NCI-H2029 treated with DMSO at 0.1 percent for 48 hours (cell line): Measurements from ENCODE around the gene RCSD1.

Experiments
- DNase-seq: peaks from one replicate; lab custom pipeline; 2025; lab: John Stamatoyannopoulos, UW

Gene RCSD1

DNA sequence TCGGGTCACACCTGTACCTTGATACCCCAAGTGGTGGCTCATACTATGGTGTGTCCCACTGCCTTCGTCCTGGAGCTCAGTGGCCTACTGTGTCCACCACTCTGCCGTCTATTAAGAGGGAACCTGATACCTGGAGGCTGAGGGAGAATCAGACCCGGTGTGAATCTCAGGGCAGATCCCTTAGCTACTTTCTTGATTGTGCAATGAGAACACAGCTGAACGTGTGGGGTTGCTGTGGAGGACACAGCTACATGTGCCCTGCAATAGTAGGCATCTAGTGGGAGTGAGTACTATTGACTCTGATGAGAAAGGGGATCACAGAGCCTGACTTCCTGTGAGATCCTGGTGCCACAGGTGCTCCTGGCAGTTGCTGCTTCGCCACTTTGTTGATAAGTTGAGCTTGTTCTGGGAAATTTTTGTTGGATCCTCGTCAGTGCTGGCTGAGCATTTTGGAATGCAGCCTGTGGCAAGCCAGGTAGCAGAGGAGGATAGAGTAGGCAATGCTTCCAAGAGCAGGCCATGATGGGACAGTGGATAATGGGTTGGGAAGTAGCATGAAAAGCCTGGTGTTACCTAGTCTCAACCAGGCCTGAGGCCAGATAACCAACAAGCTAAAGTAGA is 63.5 kb downstream of the RCSD1 start:
- no peak for DNase-seq

DNA sequence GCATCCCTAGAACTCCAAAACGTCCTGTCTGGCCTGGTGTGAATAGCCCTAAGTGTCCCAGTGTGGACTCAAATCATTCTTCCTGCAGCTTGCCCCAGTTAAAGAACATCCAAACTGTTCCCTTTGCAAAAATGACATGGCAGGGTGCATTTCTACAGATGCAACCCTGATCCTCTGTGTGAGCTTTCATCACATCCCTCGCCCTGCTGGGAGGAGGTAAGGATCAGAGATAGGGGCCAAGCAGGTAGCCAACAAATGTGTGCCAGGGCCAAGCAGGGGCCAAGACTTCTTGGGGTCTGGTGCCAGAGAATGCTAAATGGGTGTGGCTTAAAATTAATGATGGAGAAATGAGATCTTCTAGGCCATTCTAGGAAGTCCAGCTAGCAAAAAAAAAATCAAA is 64.7 kb downstream of the RCSD1 start:
- DNase-seq: no peak

DNA sequence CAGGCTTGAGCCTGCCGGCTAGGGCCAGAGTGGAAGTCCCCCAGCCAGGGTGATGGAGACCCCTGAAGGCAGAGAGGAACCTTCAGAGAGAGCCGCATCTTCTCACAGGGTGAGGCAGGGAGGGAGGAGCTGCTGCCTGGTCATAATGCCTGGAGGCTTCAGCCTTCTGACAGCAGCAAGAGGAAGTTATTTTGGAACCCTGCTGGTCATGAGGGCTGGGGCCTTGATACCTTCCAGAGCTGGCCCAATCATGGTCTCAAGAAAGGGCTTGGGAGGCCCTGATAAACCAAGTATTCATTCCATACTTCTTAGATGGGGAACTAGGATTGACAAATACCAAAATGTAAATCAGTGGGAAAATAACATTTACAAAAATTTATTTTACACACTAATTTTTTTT is 65.1 kb downstream of the RCSD1 start:
- no peak for DNase-seq

DNA sequence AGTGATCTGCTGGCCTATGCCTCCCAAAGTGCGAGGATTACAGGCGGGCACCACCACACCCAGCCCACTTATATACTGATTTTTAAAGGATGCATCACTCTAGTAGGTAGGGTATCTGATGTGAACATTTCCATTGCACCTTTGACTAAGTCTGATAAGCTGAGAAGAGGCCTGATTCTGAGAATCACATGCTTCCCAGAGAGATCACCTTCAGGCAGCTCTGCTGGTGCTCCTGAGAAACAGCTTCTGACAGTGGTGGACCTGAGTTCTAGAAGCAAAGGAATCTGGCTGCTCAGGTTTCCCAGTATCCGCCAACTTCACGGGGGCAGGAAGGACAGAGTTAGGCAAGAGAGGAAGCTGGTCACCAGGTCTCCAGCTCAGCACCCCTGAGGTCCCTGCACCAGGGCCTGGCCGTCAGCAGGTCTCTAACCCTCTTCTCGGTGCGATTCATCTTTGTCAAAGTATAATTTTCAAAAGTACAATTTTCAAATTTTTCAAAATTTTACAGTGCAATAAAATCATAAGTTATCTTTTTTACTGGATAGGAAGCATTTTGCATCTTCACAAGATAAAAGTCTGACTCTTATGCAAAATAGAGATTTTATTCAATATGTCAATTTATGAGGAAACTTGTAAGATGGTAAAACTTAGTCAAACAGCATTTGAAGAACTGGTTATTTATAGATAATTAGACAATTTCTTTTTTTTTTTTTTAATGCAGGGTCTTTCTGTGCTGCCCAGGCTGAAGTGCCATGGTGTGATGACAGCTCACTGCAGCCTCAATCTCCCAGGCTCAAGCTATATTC is 65.9 kb downstream of the RCSD1 start:
- no peak for DNase-seq

DNA sequence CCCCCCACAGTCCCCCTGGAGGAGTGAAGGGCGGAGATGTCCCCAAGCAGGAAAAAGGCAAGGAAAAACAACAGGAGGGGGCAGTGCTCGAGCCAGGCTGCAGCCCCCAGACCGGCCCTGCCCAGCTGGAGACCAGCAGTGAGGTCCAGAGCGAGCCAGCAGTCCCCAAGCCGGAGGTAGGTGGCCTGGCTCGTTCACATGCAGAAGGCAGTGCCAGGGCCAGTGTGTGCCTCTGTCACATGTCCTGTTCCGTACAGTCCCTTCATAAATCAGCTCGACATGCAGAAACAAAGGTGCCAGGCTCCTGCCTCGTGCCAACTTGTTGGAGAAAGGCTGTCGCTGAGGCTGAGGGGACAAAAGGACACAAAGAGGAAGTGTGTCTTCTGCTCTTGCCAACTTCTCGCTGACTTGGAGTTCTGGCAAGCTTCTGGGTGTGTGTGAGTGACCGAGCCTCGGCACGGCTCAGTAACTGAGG is 67.7 kb downstream of the RCSD1 start:
- no peak for DNase-seq

DNA sequence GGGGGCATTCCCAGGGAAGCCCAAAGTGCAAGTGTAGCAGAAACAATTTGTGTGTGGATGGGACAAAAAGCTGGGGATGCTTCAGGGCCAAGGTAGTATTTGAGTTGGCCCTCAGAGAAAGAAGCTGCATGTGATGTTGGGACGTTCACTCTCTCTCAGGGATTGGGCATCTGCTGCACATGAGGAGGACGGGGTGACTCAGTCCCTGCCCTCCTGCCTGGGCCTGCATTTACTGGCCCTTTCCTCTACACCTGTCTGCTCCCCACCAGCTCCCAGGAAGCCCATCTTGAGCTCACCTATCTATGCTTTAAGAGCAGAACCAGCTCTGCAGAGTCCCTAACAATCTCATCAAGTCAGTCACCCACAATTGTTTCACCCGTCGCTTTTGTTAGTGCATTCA is 68.3 kb downstream of the RCSD1 start:
- DNase-seq: no peak

DNA sequence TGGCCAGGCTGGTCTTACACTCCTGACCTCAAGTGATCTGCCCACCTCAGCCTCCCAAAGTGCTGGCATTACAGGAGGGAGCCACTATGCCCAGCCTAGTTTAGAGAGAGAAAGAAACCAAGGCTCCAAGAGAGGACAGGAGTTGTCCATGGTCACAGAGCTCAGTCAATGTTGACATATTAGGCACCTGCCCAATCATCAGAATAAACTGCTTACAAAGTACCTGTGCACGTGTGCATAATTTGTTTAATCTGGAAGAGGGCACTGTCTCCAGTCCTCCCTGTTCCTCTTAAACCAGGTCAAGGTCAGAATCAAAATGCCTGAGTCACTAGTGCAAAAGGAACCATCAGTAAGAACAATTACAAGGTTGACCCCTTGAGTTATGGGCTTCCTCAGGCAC is 71.5 kb downstream of the RCSD1 start:
- DNase-seq: no peak

DNA sequence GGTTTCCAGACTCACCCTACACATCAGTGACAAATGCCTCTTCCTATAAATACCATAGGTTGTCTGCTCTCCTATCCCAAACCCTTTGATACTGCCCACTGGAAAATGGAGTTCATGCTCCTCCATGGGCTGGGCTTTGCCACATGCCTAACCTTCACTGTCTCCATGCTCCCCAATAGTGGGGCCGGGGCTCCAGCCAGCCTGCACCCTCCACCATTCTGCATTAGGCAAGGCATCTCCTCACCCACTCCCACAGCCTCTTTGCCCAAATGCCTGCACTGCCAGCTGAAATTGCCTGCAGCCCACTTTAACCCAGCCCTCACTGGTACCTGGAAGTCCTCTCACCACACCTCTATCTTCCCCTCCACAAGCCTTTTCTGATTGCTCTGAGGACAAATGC is 73.5 kb downstream of the RCSD1 start:
- DNase-seq: no peak

DNA sequence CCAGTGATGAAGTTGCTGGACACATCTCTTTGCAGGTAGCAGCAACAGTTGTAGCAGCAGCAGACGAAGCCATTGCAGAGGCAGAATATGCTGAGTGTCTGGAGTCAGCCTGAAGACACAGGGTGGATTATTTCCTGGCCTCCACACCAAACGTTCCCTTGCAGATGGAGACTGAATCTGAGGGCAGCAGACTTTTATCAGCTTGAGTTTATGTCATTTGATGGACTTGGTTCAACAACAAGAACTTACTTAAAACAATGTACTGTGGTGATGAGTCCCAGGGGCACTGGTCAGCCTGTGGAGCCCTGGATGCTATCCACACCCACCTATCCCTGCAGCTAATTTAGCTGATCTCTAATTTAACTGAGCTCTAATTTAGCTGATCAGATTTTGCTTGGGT is 74.7 kb downstream of the RCSD1 start:
- DNase-seq: no peak

DNA sequence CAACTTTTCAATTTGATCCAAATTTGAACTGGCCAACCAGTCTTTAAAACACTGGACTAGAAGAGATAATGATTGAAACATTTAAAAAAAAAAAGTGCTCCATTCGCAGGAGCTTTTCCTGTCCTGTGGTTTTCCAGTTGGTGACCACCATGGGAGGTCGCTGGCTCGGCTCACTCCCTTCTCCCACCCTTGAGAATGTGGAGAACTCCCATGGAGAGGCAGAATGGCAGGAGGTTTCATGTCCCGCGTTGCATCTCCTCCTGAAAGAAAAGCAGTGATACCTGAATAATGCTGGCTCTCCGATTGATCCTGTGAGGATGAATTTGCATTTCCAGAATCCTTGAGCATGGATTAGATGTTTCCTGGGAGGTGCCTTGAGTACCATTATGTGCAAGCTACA is 75.2 kb downstream of the RCSD1 start:
- no peak for DNase-seq

DNA sequence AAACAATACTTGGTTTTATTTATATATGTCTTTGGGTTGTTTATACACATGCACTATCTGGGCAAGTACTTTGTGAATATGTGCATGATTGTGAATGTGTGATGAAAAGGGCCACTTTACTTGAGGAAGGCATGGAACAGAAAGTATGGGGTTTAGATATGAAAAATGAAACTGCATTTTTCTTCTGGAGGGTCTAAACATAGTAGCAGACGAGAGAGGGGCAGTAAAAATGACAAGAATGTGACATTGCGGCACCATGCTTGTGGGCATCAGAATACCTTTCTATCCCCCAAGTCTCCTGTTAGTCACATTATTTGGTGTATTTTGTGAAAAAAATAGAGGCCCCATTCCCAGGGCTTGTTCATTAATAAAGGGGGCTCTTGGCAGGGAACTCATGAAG is 76.3 kb downstream of the RCSD1 start:
- DNase-seq: no peak

DNA sequence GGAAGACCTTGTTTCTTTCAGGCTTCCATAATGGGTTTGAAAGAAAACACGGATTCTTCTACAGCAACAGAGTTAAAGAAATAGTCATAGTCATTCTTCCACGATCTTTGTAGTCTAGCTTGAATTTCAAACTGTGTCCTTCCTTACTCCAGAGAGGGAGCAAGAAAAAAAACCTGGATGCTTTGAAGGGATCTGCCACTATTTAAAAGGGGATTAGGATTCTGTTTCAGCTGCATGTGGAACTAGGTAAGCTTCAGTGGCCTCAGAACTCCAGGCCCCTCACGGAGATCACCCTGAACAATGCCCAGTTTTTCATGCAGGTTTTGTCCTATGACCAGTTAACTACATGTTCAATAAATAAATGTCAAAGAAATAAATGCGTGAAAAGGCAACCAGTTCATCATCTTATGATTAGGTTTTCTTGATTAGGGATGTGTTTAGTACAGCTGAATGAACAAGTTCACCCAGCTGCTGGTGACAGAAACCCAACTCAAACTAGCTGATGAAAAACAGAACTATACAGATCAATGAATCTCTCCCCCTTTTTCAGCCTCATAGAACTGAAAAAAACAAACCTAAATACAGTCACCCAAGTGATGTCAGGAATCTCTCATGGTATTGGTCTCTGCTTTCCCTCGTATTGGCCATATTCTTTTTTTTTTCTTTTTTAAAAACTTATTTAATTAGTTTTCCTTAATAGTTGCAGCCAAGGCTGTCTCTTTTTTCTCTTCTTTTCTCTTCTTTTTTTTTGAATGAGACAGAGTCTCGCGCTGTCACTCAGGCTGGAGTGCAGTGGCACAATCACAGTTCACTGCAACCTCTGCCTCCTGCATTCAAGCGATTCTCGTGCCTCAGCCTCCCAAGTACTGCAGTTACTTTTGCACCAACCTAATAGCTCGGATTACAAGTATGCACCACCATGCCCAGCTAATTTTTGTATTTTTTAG is 77.2 kb downstream of the RCSD1 start:
- DNase-seq: no peak

DNA sequence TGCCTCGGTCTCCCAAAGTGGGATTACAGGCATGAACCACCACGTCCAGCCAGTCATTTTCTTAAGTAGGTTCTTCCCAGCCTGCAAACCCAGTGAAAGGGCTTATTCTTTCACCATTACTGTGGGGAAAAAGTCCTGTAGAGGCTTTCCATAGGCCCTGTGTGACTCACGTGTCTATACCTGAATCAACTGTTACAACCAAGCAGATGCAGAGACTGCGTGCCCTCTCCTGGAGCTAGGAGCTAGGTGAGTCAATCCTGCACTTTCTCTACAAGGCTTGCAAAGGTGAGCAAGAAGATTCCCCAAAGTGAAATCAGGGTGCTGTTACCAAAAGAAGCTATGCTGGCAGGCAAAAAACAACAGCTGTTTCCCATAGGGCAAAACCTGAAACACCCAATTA is 77.9 kb downstream of the RCSD1 start:
- DNase-seq: no peak

DNA sequence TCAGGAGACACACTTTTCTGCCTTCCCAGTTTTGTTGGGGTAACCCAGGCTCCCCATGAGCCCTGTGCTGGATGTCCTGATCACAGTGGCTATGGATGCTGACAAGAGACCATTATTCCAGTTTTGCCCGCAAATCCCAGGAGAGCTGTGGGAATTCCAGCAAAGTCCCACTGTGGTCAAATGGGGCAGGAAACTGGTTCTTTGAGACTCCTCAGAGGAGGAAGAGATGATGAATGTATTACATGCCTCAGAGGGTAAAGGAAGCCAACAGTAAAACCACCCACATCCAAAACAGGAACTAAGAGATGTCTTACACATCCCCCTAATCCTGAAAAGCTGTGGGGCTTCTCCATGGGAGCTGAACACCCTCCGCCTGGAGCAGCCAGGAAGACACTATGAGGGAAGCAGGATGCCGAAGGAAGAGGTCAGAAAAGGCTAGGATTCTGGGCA is 78.9 kb downstream of the RCSD1 start:
- no peak for DNase-seq

DNA sequence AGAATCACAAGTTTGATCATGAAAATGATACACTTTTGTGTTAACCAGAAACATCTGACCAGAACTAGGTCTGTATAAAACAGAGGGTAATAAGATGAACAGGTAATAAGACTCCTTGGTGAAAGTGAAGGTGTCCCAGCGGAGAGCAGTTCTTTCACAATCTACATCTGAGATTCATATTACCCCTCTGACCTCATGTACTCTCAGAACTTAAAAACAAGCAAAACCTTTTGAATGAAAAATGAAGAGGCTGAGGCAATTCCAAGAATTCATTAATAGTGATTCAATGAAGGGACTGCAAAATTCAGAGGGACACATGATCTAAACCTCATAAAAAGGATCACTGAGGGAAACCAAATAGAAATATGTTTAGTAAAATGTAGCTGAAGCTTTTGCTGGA is 80.8 kb downstream of the RCSD1 start:
- DNase-seq: no peak

DNA sequence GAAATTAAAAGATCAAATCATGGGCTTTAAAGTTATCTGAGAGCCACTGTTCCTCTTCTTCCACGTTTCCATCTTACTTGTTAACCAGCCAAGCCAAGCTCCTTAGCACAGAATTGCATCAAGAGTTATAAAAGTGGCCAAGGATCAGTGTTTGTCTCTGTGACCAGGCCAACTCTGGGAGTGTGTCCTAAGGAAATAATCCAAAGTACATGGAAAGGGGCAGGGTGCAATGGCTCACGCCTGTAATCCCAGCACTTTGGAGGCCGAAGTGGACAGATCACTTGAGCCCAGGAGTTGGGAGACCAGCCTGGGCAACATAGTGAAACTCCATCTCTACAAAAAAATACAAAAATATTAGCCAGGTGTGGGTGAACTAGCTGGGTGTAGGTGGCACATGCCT is 81.8 kb downstream of the RCSD1 start:
- no peak for DNase-seq

DNA sequence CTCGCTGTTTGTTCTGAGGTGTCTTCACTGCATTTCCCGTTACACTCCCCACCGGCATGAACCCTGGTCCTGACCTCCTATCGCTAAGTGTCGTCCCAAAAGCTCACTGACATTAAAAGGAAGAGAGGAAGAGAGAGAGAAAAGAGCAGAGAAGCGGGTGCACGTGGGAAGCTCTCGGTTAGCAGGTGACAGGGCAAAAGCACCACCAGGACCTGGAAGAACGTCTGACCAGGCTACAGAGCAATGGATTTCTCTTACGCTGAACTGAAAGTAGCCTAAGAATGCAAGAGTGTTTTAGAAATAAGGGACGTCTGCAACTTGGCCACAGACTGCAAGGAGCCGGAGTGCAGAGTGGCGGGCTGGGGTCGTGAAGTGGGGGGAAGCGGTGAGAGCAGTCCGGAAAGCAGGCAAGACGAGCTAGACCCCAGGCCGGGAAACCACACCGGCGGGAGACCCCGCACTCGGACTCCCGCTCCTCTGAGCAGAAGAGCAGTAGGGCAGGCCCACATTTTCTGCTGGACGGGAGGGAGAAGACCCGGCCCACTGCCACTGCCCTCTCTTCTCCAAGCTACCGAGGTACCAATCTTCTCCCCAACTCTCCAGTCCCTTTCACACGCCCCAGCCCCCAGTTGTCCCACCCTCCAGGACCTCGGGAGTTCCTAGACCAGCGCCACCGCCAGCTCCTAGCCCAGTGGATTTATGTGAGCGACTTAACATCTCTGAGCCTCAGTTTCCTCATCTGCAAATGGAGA is 83.5 kb downstream of the RCSD1 start:
- DNase-seq: no peak

DNA sequence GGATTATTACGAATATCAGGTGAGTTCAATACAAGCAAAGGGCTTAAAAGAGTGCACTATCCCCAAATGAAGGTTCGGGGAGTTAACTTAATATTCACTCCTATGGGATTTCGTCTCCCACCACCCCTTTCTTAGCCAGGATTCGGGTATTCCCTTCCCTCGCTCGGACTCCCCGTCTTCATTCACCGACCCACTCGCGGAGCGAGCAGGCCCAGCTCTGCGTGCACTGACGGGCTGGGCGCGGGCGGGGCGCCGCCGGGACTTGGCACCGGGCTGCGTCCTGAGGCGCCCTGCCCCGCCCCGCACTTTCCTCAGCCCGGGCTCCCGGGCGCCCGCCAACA is 84.0 kb downstream of the RCSD1 start:
- DNase-seq: no peak

DNA sequence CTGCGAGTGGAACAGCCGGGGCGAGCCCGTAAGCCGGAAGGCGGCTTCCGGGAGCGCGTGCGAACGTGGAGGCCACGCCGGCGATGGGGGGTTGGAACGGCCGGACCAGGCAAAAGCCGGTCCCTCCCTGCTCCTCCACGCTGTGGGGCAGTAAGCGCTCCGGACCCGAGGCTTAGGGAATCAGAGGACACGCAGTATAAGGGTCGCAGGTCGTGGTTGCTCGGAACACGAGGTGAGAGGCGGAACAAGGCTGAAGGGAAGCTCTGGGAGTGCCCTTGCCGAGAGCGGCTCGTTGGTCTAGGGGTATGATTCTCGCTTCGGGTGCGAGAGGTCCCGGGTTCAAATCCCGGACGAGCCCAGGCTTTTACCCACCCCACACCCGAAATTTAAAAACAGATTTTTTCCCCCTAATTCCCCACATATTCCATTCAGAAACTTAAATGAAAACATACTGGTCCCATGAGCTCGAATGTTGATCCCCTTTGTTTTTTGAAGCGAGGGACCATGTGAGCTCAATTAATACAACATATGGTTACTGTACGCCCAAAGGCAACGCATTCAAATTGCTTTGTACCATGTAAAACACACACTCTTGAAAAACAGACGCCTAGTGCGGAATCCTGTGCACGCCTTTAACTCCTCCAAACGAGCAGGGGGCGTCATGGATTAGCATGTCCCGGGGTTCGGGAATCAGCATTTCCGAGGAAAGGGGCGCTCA is 84.6 kb downstream of the RCSD1 start:
- DNase-seq: peak; percentile 52

DNA sequence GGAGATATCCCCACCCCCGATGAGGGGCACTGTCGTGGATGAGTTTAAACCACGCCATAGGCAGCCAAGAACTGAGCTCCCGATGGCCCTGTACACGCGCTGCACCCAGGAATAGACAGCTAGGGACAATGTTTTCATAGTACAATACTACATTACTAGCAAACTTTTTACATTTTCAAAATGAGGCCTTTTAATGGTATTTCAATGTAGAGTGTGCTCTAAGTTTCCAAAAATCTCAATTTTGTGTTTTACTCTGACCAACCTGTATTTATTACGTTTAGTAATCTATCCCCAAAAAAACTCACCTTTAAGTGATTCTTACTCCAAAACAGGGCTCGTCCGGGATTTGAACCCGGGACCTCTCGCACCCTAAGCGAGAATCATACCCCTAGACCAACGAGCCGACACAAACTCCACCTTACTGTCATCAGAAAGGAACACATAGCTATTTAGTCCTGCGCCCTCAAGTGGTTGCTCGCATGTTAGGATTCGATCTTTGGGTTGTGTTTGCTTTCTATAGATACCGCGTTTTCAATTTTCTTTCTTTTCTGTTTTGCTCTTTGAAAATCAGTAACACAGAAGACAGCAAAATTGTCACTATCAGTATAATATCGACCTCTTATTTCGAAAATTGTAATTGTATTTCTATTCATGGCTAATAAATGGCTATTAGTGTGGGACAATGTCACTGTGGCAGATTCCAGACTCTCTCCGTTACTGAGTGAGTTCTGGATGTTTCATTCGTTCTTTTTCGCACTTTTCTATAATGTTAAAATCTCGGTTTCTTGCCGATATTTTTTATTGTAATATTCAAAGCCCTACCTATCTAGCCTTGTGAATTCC is 85.3 kb downstream of the RCSD1 start:
- DNase-seq: peak; percentile 74

DNA sequence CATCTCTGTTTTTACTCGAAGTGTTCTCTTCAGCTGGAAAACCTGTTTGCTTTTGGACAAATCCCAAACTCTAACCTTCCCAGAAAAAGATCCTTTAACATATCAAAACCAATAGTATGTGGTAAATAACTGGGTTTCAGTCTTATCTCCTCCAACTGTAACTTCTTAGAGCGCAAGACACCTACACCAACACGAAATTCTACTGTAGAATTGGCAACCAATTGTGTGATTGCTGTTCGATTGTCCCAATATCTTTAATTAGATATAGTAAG is 85.9 kb downstream of the RCSD1 start:
- peak; percentile 57 for DNase-seq
